SJCRH30 (cell line): ENCODE results near the gene KCNK15. TPM values are rescaled to one million over a fixed set of nuclear protein-coding genes. Genes with fewer than 3 reads are reported as not detected.

ENCODE experiments used
- DNase-seq, 2 experiments: peaks; one replicate each; pipeline ENCODE4 v3.0.0-alpha.2; 2015 to 2020
- H3K27ac ChIP-seq: fragments of 250-450 bp; sonication (Bioruptor Pico); 2 replicates; pipeline ENCODE4 v1.5.1; 2020; ENCODE audit warnings: mild to moderate bottlenecking, moderate library complexity
- H3K27me3 ChIP-seq: fragments of 250-450 bp; sonication (Bioruptor Pico); 2 replicates; pipeline ENCODE4 v1.5.1; 2020; ENCODE audit warnings: mild to moderate bottlenecking, moderate library complexity
- H3K36me3 ChIP-seq: fragments of 250-450 bp; sonication (Bioruptor Pico); 2 replicates; pipeline ENCODE4 v1.5.1; 2020; ENCODE audit warnings: mild to moderate bottlenecking, moderate library complexity
- H3K4me1 ChIP-seq: fragments of 250-450 bp; sonication (Bioruptor Pico); 2 replicates; pipeline ENCODE4 v1.5.1; 2020; ENCODE audit warnings: mild to moderate bottlenecking, moderate library complexity
- H3K4me3 ChIP-seq: fragments of 250-450 bp; sonication (Bioruptor Pico); 2 replicates; pipeline ENCODE4 v1.5.1; 2020; ENCODE audit warnings: mild to moderate bottlenecking, moderate library complexity
- H3K9me3 ChIP-seq: fragments of 250-450 bp; sonication (Bioruptor Pico); replicated peaks from 2 replicates; pipeline ENCODE4 v1.5.1; 2020; ENCODE audit warnings: mild to moderate bottlenecking, moderate library complexity
- total RNA-seq: library from RNA; depleted of rRNA; stranded (reverse); fragments of >200 nt; shearing (Covaris generic); gene quantifications from 2 replicates; pipeline ENCODE4 v1.2.3, GENCODE V29; 2014; rRNA removed

Gene KCNK15
- total RNA-seq, 1 experiment from 2014 or later: not detected

- DNase-seq: no peak
- Histone ChIP-seq H3K27ac (no peak overlapping the region), H3K4me3 (no peak overlapping the region), H3K36me3 (no peaks in the 10 kb centered on the region), H3K4me1 (no peaks in the 10 kb centered on the region), H3K27me3 (peaks cover 47% of the 10 kb centered on the region), H3K9me3 (no peaks in the 10 kb centered on the region)
Observed at GRCh38 chr20:44795836-44796235, 50.2 kb downstream of the KCNK15 start.

GRCh38 chr20:44796311-44796710 is 50.6 kb downstream of the KCNK15 start:
- Histone ChIP-seq H3K27me3 (peaks cover 45% of the 10 kb centered on the region), H3K4me3 (no peak overlapping the region), H3K4me1 (no peaks in the 10 kb centered on the region), H3K27ac (no peak overlapping the region), H3K9me3 (no peaks in the 10 kb centered on the region), H3K36me3 (no peaks in the 10 kb centered on the region)
- no peak for DNase-seq

GRCh38 chr20:44796758-44797457 is 51.2 kb downstream of the KCNK15 start:
- no peak for DNase-seq
- Histone ChIP-seq H3K4me1 (no peaks in the 10 kb centered on the region), H3K27me3 (peaks cover 41% of the 10 kb centered on the region), H3K27ac (no peak overlapping the region), H3K9me3 (no peaks in the 10 kb centered on the region), H3K36me3 (no peaks in the 10 kb centered on the region), H3K4me3 (no peak overlapping the region)

GRCh38 chr20:44799691-44800090 is 54.0 kb downstream of the KCNK15 start:
- peaks cover 31% of the 10 kb centered on the region for H3K27me3 ChIP-seq
- no peaks in the 10 kb centered on the region for H3K4me1 ChIP-seq
- H3K9me3 ChIP-seq: no peaks in the 10 kb centered on the region
- H3K27ac ChIP-seq: no peak overlapping the region
- H3K36me3 ChIP-seq: no peaks in the 10 kb centered on the region
- H3K4me3 ChIP-seq: no peak overlapping the region
- no peak for DNase-seq

GRCh38 chr20:44800391-44801046 is 54.9 kb downstream of the KCNK15 start:
- no peak overlapping the region for H3K27ac ChIP-seq
- DNase-seq: peak; percentile 25 to 62
- H3K27me3 ChIP-seq: peaks cover 25% of the 10 kb centered on the region
- peaks cover 4% of the 10 kb centered on the region for H3K4me1 ChIP-seq
- H3K4me3 ChIP-seq: no peak overlapping the region
- H3K9me3 ChIP-seq: no peaks in the 10 kb centered on the region
- no peaks in the 10 kb centered on the region for H3K36me3 ChIP-seq

Other genes starting within 250 kb of the KCNK15 start
- gene SERINC3, start 223.8 kb upstream of the KCNK15 start, total RNA-seq: 48.4 and 50.7 TPM in 2 replicates
- gene PKIG, start 163.3 kb upstream of the KCNK15 start, total RNA-seq: 9.6 and 10.1 TPM in 2 replicates
- gene ADA, start 94.2 kb upstream of the KCNK15 start, total RNA-seq: 17.9 and 19.0 TPM in 2 replicates
- gene CCN5, start 30.5 kb upstream of the KCNK15 start, total RNA-seq: not detected in 2 replicates
- not detected in 2 replicates for gene RIMS4, start 64.7 kb downstream of the KCNK15 start, total RNA-seq
- 144 and 151 TPM in 2 replicates for gene YWHAB, start 139.8 kb downstream of the KCNK15 start, total RNA-seq
- gene PABPC1L, start 164.2 kb downstream of the KCNK15 start, total RNA-seq: 9.3 and 15.9 TPM in 2 replicates
- gene TOMM34, start 214.5 kb downstream of the KCNK15 start, total RNA-seq: 43.4 and 43.5 TPM in 2 replicates
- gene STK4, start 220.6 kb downstream of the KCNK15 start, total RNA-seq: 43.2 and 49.2 TPM in 2 replicates